Transverse colon (tissue), 4 donors: Measurements from ENCODE around the gene SLC39A12. TPM values are rescaled to one million over a fixed set of nuclear protein-coding genes. Genes with fewer than 3 reads are reported as not detected.

Source experiments
- DNase-seq: peaks from one replicate; pipeline ENCODE4 v3.0.0-alpha.2; 2019
- H3K27ac ChIP-seq, 4 donors: fragments of 200-600 bp; sonication (generic); 2 replicates each; pipeline ENCODE4 v1.5.1; 2016 to 2018; ENCODE audit warnings: inconsistent platforms in 4 of 4
- H3K27me3 ChIP-seq: fragments of 200-600 bp; sonication (generic); 2 replicates; pipeline ENCODE4 v1.5.1; 2017; ENCODE audit warnings: inconsistent platforms
- H3K36me3 ChIP-seq, 4 donors: fragments of 200-600 bp; sonication (generic); 2 replicates each; pipeline ENCODE4 v1.5.1; 2017 to 2019; ENCODE audit warnings: inconsistent platforms in 4 of 4
- H3K4me1 ChIP-seq, 4 donors: fragments of 200-600 bp; sonication (generic); 2 replicates each; pipeline ENCODE4 v1.5.1; 2017 to 2020; ENCODE audit warnings: inconsistent platforms in 4 of 4
- H3K4me3 ChIP-seq, 4 donors: fragments of 200-600 bp; sonication (generic); 1 replicate in 1 of 4; 2 replicates in 3 of 4; pipeline versions ENCODE4 v1.5.1 to v1.6.1; 2017 to 2019; ENCODE audit warnings: inconsistent platforms in 4 of 4
- H3K9me3 ChIP-seq, 2 donors: fragments of 200-600 bp; sonication (generic); 2 replicates each; pipeline ENCODE4 v1.5.1; 2017 to 2019; ENCODE audit warnings: inconsistent platforms in 2 of 2
- CTCF ChIP-seq, 5 experiments: fragments of 200-600 bp in 3 of 5; fragments of 450-650 bp in 2 of 5; sonication (generic) in 3 of 5; IDR thresholded peaks; 1 replicate in 2 of 5; 2 replicates in 3 of 5; pipeline ENCODE4 v1.5.1; 2016 to 2017; ENCODE audit warnings: antibody characterized with exemption in 5 of 5, inconsistent platforms in 3 of 5, mild to moderate bottlenecking in 2 of 5, moderate library complexity in 1 of 5
- EP300 ChIP-seq: sonication (generic); formaldehyde crosslinking; IDR thresholded peaks from one replicate; pipeline ENCODE4 v1.6.1; 2017; ENCODE audit warnings: antibody characterized with exemption, low read depth
- POLR2A ChIP-seq: fragments of 450-650 bp; IDR thresholded peaks from one replicate; pipeline ENCODE4 v1.6.1; 2016; ENCODE audit warnings: antibody characterized with exemption, mild to moderate bottlenecking, moderate library complexity
- POLR2AphosphoS5 ChIP-seq, 3 donors: sonication (generic); formaldehyde crosslinking; IDR thresholded peaks; one replicate each; pipeline ENCODE4 v1.6.1; 2016; ENCODE audit warnings: antibody characterized with exemption in 3 of 3
- WGBS, 2 donors: methylation state at CpG; one replicate each; pipeline ENCODE4 v1.1.5; 2018; ENCODE audit warnings: low coverage in 1 of 2; 5-methylcytosine and 5-hydroxymethylcytosine counted together
- in situ Hi-C, 4 donors: fragments of 200-750 bp; cut with MboI; loops; one replicate each; pipeline versions ENCODE4 v1.15.0 to v1.15.1; 2017; ENCODE audit warnings: low sequenced_read_pairs in 3 of 4, low pct_ligation_motif_present in 1 of 4, low pct_unique_long_range_greater_than_20kb in 1 of 4
- intact Hi-C: fragments of 100-400 bp; cut with DNase I; formaldehyde crosslinking; loops from one replicate; pipeline ENCODE4 v1.15.1; 2023; ENCODE audit warnings: low total_unique reads
- total RNA-seq, 4 donors: library from RNA; depleted of rRNA; stranded (reverse); fragments of >200 nt; gene quantifications; one replicate each; pipeline ENCODE4 v1.1.0, GENCODE V29; 2016

The SLC39A12 gene
- total RNA-seq, 4 donors from 2014 or later: 0.14 TPM; not detected in 3

- in situ Hi-C loops: loop anchor here in 1 of 4 donors (25.0 kb wide), 1 partner anchor 430 kb away; no protein-coding TSS in a partner anchor
- H3K4me1 ChIP-seq: no peaks in the 10 kb centered on the region
- no peak overlapping the region for H3K27ac ChIP-seq
- H3K27me3 ChIP-seq: no peaks in the 10 kb centered on the region
- intact Hi-C loops: no loop called here
- H3K9me3 ChIP-seq: no peaks in the 10 kb centered on the region
- TF ChIP-seq POLR2AphosphoS5 (IDR thresholded peaks at IDR 0.05): no peak
- no peak for TF ChIP-seq POLR2A
- no peak for TF ChIP-seq CTCF (IDR thresholded peaks at IDR 0.05)
- no peak for TF ChIP-seq EP300
- H3K36me3 ChIP-seq: no peaks in the 10 kb centered on the region
- no peak for DNase-seq
- no peak overlapping the region for H3K4me3 ChIP-seq
These were observed 40.5 kb downstream of the SLC39A12 start for GRCh38 chr10:17992266-17992665.

GRCh38 chr10:17993361-17993760 is 41.6 kb downstream of the SLC39A12 start:
- H3K4me1 ChIP-seq: no peaks in the 10 kb centered on the region
- no peak overlapping the region for H3K4me3 ChIP-seq
- 50 to 54% methylated on average over 3 of the region's 3 CpGs for WGBS, 2 donors
- DNase-seq: no peak
- intact Hi-C loops (no loop called here), in situ Hi-C loops (loop anchor here in 1 of 4 donors (25.0 kb wide), 1 partner anchor 431 kb away; no protein-coding TSS in a partner anchor)
- no peak overlapping the region for H3K27ac ChIP-seq
- no peaks in the 10 kb centered on the region for H3K27me3 ChIP-seq
- no peak for TF ChIP-seq POLR2A
- no peak for TF ChIP-seq CTCF (IDR thresholded peaks at IDR 0.05)
- no peak for TF ChIP-seq EP300
- TF ChIP-seq POLR2AphosphoS5 (IDR thresholded peaks at IDR 0.05): no peak
- no peaks in the 10 kb centered on the region for H3K36me3 ChIP-seq
- H3K9me3 ChIP-seq: no peaks in the 10 kb centered on the region

GRCh38 chr10:18000601-18001000 is 48.9 kb downstream of the SLC39A12 start:
- in situ Hi-C loops: no loop called here
- no peak for DNase-seq

GRCh38 chr10:18005445-18005780 is 53.7 kb downstream of the SLC39A12 start:
- Histone ChIP-seq H3K4me3 (no peak overlapping the region), H3K27me3 (no peaks in the 10 kb centered on the region), H3K36me3 (no peaks in the 10 kb centered on the region), H3K9me3 (no peaks in the 10 kb centered on the region), H3K27ac (no peak overlapping the region), H3K4me1 (peaks cover 0 to 13% (median 0%) of the 10 kb centered on the region in 4 donors)
- TF ChIP-seq CTCF (IDR thresholded peaks at IDR 0.05): no peak
- no peak for TF ChIP-seq POLR2A
- TF ChIP-seq POLR2AphosphoS5 (IDR thresholded peaks at IDR 0.05): no peak
- no peak for TF ChIP-seq EP300
- WGBS, 2 donors: 46 to 58% methylated on average over 2 to 3 of the region's 3 CpGs
- intact Hi-C loops: no loop called here
- in situ Hi-C loops: no loop called here
- DNase-seq: no peak

More at GRCh38 chr10:18000601-18001000, 48.9 kb downstream of the SLC39A12 start:
- Histone ChIP-seq H3K4me3 (no peak overlapping the region), H3K4me1 (peaks cover 0 to 4% (median 0%) of the 10 kb centered on the region in 4 donors), H3K27me3 (no peaks in the 10 kb centered on the region), H3K27ac (no peak overlapping the region), H3K9me3 (no peaks in the 10 kb centered on the region), H3K36me3 (no peaks in the 10 kb centered on the region)
- TF ChIP-seq CTCF (IDR thresholded peaks at IDR 0.05) (no peak), EP300 (no peak), POLR2A (no peak), POLR2AphosphoS5 (IDR thresholded peaks at IDR 0.05) (no peak)
- 84 to 92% methylated on average over 2 of the region's 2 CpGs for WGBS, 2 donors
- intact Hi-C loops: no loop called here
